Middle frontal gyrus (tissue), 1 donor: ENCODE results near the gene ACSBG1.

ENCODE experiments used
- DNase-seq: peaks from one replicate; pipeline ENCODE4 v3.0.0-alpha.2; 2015; ENCODE audit warnings: low spot score; ENCODE audit errors: extremely low spot score

The ACSBG1 gene, protein sequence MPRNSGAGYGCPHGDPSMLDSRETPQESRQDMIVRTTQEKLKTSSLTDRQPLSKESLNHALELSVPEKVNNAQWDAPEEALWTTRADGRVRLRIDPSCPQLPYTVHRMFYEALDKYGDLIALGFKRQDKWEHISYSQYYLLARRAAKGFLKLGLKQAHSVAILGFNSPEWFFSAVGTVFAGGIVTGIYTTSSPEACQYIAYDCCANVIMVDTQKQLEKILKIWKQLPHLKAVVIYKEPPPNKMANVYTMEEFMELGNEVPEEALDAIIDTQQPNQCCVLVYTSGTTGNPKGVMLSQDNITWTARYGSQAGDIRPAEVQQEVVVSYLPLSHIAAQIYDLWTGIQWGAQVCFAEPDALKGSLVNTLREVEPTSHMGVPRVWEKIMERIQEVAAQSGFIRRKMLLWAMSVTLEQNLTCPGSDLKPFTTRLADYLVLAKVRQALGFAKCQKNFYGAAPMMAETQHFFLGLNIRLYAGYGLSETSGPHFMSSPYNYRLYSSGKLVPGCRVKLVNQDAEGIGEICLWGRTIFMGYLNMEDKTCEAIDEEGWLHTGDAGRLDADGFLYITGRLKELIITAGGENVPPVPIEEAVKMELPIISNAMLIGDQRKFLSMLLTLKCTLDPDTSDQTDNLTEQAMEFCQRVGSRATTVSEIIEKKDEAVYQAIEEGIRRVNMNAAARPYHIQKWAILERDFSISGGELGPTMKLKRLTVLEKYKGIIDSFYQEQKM

DNA sequence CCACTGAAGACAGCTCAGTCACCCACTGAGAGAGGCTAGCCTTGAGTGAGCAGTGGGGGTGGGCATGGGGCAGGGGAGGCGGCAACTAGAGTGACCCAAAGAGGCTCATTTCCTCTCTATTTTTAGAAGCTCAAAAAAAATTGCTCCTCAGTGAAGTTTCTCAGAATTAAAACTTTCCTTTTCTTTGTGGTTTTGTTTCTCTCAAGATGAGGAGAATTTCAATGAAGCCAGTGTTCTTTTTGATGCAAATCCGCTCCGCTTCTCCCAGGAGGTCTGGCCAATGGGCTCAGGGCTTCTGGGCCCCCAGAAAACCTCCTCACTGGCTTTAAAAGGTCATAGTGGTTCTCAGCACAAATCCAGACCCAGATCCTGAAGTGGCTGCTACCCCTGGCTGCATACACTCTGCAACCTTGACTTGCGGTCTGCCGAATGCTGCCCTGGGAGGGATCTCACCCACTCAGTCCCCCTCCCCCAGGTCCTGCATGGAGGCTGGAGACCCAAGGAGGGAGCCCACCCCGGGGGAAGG, at the start of gene ACSBG1:
ACSBG1 (minus strand) TSS at position 51 of the 526 bp plus-strand sequence. CDS start 64 bp downstream, outside the sequence.
- DNase-seq = no peak

DNA sequence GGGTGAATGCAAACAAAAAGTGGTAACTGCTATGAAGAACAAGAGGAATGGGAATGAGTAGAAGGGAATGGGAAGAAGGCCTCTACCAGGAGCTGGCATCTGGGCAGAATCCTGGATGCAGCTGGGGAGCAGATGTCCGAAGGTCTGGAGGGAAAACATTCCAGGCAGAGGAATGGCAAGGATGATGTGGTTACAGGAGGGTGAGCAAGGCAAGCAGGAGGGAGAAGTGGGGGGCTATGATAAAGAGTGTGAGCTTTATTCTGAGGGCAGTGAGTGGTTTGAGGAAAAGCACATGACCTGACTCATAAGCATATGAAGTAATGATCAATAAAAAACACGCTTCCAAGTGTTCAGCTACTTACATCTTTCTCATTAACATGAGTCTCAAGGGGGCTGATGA, 48.0 kb upstream of the ACSBG1 start:
- DNase-seq = no peak

DNA sequence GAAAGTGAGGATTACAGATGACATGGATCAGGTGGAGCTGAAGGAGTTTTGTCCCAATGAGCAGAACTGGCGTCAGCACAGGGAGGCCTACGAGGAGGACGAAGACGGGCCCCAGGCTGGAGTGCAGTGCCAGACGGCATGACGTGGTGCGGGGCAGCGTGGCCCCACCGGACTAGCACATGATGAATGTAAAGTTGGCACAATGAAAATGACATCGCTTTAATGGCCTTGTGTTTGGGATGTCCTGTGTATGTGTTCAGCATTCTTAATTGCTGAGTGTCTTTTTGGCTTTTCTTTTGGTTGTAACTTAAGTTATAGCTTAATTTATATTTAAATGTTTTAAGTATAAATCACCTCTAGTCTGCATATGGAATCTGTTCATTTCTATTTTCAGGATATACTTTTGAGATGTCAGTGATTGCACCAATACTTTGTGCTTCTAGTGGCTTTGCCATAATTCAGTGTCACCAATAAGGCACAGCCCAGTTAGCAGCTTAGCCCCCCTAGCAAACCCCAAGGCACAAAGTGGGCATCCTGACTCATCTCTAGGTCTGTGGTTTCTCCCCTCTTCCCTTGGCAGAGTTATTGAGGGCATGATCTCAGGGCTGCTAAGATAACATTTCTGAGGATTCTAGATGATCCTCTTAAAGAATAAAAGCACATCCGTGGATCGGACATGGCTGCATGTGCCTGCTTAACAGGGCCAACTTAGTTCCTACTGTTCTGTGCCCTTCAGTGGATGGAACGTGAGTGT, 46.1 kb upstream of the ACSBG1 start:
- DNase-seq = no peak

DNA sequence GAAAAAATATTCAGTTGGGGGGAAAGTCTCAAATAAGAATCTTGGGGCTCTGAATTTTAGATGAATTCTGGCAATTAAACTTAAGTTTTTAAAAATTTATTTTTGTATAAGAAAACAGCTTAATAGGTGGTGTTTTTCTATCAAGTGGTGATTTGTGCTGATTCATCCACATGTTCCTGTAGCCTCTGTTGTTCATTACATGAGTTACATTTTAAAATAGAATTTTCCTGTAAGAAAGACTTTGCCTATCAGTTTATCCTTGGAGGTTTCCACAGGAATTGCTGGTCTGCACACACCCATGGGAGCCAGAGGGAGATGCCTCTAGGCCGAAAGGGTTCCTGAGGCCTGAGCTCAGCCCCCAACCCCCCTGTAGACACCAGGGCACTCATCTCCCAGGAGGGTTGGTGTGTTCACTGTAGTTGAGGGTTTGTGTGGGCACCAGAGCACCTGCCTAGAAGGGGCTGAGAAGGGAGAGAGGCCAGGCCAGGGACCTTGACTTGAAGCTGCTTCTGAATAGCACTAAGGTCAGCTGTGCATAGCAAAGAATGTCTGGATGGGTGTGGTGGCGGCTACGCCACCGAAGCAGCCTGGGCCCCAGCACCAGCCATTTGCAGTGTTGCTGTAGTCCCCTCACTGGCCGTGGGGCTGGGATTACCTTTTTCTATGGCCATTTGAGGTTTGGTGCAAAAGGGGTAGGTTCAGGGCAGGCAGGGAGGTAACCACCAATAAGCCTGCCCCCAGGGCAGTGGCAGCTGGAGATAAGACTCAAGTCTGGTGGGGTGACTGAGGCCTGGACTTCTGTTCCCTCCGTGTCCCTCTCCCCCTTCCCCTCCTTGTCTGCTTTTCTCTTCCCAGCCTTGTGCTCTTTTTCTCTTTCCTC, 41.9 kb upstream of the ACSBG1 start:
- no peak for DNase-seq

- DNase-seq = no peak
These were observed 40.6 kb upstream of the ACSBG1 start for GRCh38 chr15:78274994-78275393.

GRCh38 chr15:78272776-78273175, 38.4 kb upstream of the ACSBG1 start:
- DNase-seq = no peak

- DNase-seq = no peak
These were observed 38.0 kb upstream of the ACSBG1 start for GRCh38 chr15:78272316-78272715.

DNA sequence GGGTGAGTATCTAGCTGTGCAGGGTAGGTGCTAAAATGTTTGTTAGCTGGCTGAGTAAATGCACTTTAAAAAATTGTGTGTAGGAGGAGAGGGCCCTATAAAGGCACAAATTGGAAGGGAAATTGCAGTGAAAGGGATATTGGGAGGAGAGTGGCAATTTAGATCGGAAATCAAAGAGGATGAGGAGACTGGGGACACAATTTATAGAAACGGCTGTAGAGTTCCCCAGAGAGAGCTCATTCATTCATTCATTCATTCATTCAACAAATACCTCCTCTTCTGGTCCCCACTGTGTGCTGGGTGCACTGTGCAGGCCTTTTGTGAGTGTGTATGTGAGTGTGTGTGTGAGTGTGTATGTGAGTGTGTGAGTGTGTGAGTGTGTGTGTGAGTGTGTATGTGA, 32.4 kb upstream of the ACSBG1 start:
- DNase-seq = no peak

- DNase-seq = no peak
These were observed 31.9 kb upstream of the ACSBG1 start for GRCh38 chr15:78266229-78266628.

DNA sequence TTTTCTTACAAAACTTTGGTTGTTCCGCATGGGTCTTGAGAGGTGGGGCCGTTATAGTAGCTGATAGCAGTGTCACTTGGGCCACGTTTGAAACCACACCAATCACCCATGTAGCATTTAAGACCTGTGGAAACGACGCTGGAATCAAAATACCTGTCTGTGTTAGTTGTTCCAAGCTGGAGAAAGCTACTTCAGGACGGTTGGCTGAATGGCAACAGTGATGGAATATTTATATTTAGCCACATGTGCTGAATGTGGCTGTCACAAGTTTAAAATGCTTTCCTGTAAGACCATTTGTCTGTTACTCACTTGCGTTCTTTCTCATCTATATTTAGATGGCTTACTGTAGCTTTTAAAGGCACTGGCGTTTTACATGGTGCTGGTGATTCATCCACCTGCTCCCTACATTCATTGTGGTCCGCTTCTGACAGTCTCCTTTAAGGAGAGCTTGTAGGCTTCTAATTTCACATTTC, 31.4 kb upstream of the ACSBG1 start:
- DNase-seq = no peak

GRCh38 chr15:78265137-78265460, 30.7 kb upstream of the ACSBG1 start:
- no peak for DNase-seq

DNA sequence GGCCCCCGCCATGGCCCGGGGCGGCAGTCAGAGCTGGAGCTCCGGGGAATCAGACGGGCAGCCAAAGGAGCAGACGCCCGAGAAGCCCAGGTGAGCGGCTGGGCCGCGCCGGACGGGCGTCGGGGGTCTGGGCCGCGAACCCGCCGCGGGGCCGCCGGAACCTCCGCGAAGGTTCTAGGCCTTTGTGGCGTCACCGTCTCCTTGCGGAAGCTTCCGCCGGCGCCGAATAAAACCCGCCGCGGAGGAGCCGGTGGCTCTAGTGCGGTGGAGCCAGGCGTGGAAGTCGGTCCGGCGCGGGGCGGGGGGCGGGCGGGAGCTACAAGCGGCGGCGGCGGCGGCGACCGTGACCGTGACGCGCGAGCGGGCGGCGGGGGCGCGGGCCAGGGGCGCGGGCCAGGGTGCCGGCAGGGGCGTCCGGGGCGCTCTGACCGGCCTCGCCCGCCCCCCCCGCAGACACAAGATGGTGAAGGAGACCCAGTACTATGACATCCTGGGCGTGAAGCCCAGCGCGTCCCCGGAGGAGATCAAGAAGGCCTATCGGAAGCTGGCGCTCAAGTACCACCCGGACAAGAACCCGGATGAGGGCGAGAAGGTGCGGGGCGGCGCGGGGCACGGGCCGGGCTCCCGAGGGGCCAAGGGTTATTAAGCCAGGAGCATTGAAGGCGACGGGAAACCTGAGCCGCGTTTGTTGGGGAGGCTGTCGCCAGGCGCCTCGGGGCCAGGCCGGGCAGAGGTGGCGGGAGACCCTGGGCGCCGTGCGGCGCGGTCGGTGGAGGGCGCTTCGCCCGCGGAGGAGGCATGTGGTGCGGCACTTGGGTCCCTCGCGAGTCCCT, 30.2 kb upstream of the ACSBG1 start, which contains the start of gene DNAJA4:
DNAJA4 (plus strand) TSS at position 259 of the 833 bp plus-strand sequence; CDS start at position 461, 202 bp downstream.
- no peak for DNase-seq

DNA sequence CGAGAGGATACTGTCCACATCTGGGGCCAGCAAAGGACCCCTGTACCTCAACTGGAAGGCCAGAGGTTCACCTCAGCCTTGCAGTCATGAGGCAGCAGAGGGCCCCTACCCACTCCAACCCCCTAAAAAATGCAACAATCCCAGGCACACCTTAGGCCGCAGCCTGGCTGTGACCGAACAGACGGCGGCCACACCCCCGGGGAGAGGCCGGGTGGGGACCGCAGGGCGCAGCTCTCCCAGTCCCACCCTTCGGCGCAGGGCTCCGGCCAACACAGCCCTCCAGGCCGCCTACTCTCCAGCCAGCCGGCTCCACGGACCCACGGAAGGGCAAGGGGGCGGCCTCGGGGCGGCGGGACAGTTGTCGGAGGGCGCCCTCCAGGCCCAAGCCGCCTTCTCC, 29.5 kb upstream of the ACSBG1 start:
- no peak for DNase-seq

- no peak for DNase-seq
These were observed 29.0 kb upstream of the ACSBG1 start for GRCh38 chr15:78263351-78263781.

DNA sequence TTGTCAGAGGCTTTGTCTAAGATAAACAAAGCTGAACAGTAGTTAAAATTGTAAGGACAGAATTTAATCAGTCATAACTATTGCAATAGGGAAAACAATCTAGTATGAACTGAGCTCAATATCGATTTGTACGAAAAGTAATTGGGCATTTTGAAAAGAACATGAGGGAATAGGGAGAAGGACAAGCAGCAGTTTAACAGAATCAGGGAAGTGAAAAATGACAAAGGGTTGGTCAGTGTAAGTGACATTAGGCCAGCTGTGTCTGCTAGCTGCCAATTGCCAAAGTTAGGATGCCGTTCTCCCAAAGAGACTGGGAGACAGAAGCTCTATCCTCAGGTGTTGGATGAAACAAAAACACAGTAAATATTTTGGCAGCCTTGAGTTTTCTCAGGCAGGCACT, 26.7 kb upstream of the ACSBG1 start:
- no peak for DNase-seq

DNA sequence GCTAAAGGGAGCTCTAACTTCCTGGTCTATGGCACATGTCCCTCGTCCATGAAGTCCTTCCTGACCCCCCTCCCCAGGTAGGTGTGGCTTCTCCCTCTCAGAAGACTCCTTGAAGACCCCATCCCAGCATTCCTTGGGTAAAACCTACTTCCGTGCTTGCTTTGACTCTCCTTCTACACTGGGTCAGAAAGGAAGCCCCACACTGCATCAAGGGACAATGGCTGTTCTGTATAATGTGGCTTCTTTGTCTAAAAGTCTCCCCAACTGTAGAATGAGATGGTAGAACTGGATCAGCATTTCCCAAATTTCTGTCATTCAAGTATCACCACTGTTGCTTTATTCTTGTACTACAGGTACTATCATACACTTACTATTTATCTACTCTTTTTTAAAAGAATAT, 26.1 kb upstream of the ACSBG1 start:
- DNase-seq = no peak

DNA sequence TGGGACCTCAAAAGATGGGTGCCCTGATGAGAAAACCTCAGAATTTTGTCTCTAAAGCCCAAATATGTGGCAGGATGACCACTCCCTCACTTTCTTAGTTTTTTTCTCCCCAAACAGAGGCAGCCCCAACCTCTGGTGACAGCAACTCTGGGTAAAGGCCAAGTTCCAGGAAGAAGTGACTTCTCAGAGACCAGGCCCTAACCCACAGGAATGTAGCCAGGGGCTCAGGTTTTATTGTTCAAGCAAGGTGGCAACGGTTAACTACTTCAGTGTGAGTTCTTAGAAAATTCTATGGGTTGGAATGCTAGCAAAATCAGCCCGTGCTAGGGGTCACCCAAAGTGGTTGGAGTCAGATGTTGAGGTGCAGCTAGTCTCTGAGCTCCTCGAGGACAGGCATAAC, 24.9 kb upstream of the ACSBG1 start:
- no peak for DNase-seq

DNA sequence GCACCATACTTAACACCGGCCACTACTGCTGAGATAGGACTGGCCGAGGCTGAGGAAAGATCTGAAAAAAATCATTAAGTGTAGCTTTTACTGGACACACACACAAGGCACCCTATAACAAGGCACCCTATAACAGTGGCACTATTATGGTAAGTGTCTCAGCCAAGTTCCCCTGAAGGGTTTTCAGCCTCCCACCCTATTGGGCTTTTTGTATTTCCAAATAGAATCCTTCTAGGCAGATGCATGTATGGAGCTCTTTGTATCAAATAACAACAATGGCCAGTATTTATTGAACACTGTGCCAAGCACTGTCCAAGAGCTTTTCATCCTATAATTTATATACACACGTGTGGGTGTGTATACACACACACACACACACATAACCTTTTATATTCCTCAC, 23.3 kb upstream of the ACSBG1 start:
- no peak for DNase-seq

DNA sequence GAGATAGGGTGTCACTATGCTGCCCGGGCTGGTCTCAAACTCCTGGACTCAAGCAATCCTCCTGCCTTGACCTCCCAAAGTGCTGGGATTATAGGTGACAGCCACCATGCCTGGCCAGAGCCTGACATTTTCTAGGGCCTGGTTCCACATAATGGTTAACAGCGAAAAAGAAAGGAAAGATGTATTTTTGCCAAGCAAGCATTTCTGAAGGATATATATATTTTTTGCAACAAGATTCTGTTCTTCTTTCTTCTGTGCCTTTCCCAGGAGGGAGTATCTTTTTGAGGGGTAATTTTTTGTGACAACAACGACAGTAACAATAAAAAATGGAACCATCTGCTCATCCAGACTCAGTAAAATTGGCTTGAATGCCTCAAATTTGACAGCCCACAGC, 21.7 kb upstream of the ACSBG1 start:
- no peak for DNase-seq
